ENCODE results near the gene DPY30.

DNA sequence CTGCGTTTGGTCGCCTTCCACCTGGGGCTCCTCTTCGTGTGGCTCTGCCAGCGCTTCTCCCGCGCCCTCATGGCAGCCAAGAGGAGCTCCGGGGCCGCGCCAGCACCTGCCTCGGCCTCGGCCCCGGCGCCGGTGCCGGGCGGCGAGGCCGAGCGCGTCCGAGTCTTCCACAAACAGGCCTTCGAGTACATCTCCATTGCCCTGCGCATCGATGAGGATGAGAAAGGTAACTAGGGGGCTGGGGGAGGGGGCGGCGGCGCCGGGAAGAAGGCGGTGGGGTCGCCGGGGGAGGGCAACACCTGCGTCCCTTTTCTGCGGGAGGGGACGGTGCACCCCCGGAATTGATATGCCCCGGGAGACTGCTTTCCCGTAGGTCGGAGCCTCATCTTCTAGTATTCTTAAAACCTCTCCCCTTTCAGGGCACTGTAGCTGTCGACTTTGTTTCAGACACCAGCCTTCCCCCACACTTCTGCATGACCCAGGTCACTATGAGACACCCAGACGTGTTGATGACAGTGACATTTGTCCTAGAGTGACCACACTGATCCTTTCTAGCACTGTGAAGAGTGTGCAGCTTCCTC, 24.5 kb upstream of the DPY30 start:
- TF ChIP-seq POLR2A (IDR thresholded peaks at IDR 0.05), result no peak
- TF ChIP-seq, protein P1, sequence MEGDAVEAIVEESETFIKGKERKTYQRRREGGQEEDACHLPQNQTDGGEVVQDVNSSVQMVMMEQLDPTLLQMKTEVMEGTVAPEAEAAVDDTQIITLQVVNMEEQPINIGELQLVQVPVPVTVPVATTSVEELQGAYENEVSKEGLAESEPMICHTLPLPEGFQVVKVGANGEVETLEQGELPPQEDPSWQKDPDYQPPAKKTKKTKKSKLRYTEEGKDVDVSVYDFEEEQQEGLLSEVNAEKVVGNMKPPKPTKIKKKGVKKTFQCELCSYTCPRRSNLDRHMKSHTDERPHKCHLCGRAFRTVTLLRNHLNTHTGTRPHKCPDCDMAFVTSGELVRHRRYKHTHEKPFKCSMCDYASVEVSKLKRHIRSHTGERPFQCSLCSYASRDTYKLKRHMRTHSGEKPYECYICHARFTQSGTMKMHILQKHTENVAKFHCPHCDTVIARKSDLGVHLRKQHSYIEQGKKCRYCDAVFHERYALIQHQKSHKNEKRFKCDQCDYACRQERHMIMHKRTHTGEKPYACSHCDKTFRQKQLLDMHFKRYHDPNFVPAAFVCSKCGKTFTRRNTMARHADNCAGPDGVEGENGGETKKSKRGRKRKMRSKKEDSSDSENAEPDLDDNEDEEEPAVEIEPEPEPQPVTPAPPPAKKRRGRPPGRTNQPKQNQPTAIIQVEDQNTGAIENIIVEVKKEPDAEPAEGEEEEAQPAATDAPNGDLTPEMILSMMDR (IDR thresholded peaks at IDR 0.05 in 4 of 5, conservative IDR thresholded peaks at IDR 0.05 in 1 of 5), result no peak

All from gastrocnemius medialis (tissue), 4 donors.